ENCODE data around the gene MMD.
"Not testable (repeated sequence)": the region's sequence is repeated elsewhere in the genome, so short reads cannot be mapped to it uniquely, and the experiment has no call there.

The MMD gene

DNA sequence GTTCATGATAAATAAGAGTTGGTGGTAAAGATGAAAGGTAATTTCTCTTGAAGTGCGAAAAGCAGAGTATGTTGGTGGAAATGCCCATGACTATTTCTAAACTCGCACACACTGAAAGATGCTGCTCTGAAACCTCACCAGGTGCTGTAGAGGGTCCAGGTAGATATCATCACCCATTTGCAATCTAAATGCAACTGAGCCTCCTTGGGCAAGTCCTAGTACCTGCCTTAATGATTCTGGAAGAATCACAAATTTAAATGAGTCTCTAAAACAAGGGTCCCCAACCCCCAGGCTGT lies 5.9 kb upstream of the MMD start:
- TF ChIP-seq, protein P1, sequence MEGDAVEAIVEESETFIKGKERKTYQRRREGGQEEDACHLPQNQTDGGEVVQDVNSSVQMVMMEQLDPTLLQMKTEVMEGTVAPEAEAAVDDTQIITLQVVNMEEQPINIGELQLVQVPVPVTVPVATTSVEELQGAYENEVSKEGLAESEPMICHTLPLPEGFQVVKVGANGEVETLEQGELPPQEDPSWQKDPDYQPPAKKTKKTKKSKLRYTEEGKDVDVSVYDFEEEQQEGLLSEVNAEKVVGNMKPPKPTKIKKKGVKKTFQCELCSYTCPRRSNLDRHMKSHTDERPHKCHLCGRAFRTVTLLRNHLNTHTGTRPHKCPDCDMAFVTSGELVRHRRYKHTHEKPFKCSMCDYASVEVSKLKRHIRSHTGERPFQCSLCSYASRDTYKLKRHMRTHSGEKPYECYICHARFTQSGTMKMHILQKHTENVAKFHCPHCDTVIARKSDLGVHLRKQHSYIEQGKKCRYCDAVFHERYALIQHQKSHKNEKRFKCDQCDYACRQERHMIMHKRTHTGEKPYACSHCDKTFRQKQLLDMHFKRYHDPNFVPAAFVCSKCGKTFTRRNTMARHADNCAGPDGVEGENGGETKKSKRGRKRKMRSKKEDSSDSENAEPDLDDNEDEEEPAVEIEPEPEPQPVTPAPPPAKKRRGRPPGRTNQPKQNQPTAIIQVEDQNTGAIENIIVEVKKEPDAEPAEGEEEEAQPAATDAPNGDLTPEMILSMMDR (IDR thresholded peaks at IDR 0.05; ENCODE audit: borderline replicate concordance, insufficient read depth, low read depth, low read length): no peak

DNA sequence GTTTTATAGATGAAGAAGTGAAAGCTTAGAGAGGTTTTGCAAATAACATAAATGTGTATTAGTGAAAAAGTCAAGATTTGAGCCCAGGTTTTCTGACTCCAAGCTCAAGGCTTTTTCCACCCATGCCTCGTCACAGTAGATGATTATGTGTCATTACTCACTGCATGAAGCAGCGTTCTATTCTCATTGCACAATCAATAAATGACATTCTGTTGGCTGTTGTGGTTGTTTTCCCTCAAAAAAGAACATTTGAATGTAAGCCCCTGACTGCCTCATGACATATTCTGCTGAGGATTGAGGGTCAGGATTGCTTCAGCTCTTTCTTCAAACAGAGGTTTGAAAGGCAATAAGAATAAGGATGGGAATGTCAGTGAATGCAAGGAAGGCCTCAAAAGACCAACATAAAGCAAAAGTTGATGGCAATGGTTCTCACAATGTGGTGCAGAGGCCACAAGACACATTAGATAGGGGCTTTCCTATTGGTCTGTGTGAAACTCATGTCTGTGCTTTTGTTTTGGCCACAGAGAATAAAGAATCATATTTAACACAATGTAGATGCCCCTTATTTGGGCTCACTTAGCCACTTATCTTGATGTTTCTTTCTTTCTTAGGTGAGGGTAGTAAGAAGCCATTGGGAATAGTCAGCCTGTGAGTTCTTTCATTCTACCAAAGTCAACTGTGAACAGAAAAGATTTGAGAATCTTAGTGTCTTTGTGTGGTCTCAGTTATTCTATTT lies 5.4 kb upstream of the MMD start:
- H3K4me3 ChIP-seq (ENCODE audit: low read depth, low read length): no peak overlapping the region
- TF ChIP-seq, protein P1 (IDR thresholded peaks at IDR 0.05; ENCODE audit: borderline replicate concordance, insufficient read depth, low read depth, low read length): no peak

More for the DNA sequence above, 5.9 kb upstream of the MMD start:
- no peak overlapping the region for H3K4me3 ChIP-seq (ENCODE audit: low read depth, low read length)

DNA sequence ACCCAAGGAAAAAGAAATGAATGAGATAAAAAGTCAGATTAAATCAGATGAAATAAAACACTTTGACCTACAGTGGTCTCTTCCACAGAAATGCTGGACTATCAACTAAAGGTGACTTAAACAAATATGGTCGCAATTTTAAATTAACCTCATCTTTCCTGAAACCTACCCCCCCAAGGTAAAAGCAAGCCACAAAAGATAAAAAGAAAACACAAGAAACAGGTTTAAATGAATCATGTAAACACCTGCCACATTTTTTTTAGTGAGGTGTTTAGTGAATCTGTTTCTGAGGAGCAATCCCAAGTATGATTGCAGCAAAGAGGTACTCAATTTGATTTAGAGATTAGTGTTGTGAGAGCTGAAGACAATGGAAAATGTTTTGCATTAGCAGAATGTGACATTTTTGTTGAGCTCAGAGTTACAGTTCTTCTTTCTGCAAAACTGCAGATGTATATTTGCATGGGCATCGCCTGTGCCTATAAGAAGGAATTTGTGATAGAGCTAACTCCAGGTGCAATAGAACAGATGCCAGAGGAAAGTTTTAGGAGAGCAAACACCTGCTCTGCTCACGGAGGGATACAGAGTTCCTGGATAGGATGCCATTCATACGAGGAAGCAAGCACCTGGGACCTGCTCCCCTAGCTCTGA lies 3.4 kb upstream of the MMD start:
- TF ChIP-seq, protein P1 (IDR thresholded peaks at IDR 0.05; ENCODE audit: borderline replicate concordance, insufficient read depth, low read depth, low read length): no peak
- H3K4me3 ChIP-seq (ENCODE audit: low read depth, low read length): no peak overlapping the region

DNA sequence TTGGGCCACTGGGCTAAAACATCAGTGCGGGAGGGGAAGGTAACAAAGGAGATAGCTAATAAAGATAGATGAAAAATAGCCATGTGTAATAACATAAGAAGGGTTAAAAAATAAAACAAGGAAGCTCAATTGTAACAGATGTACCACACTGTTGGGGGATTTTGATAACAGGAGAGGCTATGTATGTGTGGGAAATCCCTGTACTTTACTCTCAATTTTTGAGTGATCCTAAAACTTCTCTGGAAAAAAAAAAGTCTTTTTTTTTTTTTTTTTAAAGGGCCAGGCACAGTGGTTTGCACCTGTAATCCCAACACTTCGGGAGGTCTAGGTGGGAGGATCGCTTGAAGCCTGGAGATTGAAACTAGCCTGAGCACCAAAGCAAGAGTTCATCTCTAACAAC lies 1.9 kb upstream of the MMD start:
- TF ChIP-seq, protein P1 (IDR thresholded peaks at IDR 0.05; ENCODE audit: borderline replicate concordance, insufficient read depth, low read depth, low read length): no peak
- no peak overlapping the region for H3K4me3 ChIP-seq (ENCODE audit: low read depth, low read length)

DNA sequence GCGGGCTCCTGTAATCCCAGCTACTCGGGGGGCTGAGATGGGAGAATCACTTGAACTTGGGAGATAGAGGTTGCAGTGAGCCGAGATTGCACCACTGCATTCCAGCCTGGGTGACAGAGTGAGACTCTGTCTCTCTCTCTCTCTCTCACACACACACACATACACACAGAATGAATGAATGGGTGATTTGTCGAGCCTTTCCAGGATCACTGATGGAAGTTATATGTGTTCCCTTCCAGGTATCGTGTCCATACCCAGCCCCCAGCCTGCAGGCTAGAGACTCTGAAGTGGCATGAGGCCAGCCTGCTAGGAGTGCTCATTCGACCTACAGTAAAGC lies 1.2 kb upstream of the MMD start:
- H3K4me3 ChIP-seq (ENCODE audit: low read depth, low read length): not testable (repeated sequence)

DNA sequence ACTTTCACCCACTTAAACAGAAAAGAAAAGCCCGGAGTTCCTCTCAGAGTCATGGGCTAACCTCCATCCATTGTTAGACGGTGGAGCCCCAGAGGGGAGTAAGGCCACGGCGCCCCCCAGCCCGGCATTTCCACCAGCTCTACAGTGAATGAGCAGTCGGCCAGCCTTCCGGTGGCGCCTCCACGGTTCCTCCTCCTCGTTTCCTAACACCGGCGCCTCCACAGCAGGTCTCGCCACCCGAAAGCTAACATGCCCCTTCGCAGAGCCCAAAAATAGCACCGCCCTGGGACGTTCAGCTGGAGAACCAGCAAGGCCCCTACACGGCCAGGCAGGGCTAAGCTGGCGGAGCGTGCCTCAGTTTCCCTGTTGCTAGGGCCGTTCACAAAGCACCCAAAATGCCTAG lies 858 bp downstream of the MMD start:
- H3K4me3 ChIP-seq (ENCODE audit: low read depth, low read length): peak overlapping the region; percentile 83
- TF ChIP-seq, protein P1 (IDR thresholded peaks at IDR 0.05; ENCODE audit: borderline replicate concordance, insufficient read depth, low read depth, low read length): no peak

DNA sequence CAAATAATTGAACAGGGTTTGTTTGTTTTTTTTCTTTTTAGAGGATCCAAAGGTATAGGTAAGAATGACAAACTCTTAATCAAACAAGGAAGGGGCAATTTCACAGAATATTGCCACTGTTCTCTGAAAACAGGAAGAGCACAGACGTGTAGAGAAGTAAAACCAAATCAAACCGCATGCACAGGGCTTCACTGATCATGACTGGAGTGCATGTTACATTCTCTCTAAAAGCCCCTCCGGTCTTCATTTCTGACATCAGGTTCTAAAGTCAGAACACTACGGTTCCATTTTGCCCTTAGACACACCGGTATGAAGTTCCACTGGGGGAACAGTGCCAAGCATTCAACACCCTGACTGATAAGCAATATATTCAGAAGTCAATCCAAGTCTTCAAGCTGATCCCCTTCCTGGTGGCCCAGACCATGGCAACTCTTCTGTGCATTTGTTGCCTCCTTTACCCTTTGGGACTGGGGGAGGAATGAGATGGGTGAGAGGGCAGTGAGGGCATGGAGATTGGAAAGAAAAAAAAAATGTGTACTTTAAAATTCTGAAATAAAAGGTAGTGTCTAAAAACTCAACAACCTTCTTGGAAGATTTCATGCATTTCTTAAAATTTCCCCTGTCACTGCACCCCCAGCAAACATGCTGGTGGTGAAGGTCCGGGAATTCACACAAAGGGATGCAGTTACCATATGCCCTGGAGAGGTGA lies 1.4 kb downstream of the MMD start:
- H3K4me3 ChIP-seq (ENCODE audit: low read depth, low read length): peak overlapping the region; percentile 83
- TF ChIP-seq, protein P1 (IDR thresholded peaks at IDR 0.05; ENCODE audit: borderline replicate concordance, insufficient read depth, low read depth, low read length): no peak

Data from GM12875 (cell line).